Subcutaneous adipose tissue (tissue), 4 donors: ENCODE results near the gene VAT1. TPM values are rescaled to one million over a fixed set of nuclear protein-coding genes. Genes with fewer than 3 reads are reported as not detected.

Experiments
- total RNA-seq, 4 donors: library from RNA; depleted of rRNA; stranded (reverse); fragments of >200 nt; gene quantifications; one replicate each; pipeline ENCODE4 v1.1.0, GENCODE V29; 2016
- TF ChIP-seq, protein P1 (sequence below): fragments of 450-650 bp; IDR thresholded peaks from one replicate; pipeline ENCODE4 v1.5.1; 2016; ENCODE audit warnings: low read depth, mild to moderate bottlenecking, control low read depth, antibody characterized with exemption, moderate library complexity

VAT1 gene
- total RNA-seq, result 100 to 1,000 TPM; 134 to 420 (median 367) TPM

DNA sequence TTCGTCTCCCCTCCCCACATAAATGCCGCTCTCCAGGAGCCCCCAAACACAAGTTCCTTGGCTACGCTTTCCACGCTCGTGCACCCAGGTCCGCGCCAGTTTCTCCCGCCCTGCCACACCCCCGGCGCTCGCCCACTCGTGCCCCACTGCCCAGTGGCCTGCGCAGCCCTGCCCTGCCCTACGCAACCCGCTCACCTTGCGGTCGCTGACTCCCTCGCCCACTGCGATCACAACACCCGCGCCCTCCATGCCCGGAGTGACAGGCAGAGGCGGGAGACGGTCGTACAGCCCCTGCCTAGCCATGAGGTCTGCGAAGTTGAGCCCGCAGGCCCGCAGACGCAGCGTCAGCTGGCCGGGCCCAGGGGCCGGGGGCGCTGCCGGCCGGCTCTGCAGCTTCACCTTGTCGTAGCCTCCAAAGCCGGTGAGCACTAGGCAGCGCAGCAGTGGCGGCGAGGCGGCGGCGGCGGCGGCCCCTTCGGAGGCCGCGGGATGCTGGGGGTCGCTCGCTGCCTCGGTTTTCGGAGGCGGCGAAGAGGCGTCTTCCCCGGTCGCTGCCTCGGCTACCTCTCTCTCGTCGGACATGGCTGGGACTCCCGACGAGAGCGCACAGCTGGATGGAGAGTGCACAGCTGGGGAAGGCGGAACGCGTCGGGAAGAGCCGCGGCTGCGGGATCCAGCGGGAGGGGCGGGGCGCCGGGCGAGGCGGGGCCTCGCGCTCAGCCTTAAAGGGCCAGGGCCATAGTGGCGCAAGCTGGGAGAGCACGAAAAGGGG, at the start of gene VAT1:
Gene VAT1, minus strand, starts transcription at position 645 of the 772 bp plus-strand sequence. Its CDS starts 63 bp downstream, at position 582.
- TF ChIP-seq, protein P1, sequence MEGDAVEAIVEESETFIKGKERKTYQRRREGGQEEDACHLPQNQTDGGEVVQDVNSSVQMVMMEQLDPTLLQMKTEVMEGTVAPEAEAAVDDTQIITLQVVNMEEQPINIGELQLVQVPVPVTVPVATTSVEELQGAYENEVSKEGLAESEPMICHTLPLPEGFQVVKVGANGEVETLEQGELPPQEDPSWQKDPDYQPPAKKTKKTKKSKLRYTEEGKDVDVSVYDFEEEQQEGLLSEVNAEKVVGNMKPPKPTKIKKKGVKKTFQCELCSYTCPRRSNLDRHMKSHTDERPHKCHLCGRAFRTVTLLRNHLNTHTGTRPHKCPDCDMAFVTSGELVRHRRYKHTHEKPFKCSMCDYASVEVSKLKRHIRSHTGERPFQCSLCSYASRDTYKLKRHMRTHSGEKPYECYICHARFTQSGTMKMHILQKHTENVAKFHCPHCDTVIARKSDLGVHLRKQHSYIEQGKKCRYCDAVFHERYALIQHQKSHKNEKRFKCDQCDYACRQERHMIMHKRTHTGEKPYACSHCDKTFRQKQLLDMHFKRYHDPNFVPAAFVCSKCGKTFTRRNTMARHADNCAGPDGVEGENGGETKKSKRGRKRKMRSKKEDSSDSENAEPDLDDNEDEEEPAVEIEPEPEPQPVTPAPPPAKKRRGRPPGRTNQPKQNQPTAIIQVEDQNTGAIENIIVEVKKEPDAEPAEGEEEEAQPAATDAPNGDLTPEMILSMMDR, result no peak

DNA sequence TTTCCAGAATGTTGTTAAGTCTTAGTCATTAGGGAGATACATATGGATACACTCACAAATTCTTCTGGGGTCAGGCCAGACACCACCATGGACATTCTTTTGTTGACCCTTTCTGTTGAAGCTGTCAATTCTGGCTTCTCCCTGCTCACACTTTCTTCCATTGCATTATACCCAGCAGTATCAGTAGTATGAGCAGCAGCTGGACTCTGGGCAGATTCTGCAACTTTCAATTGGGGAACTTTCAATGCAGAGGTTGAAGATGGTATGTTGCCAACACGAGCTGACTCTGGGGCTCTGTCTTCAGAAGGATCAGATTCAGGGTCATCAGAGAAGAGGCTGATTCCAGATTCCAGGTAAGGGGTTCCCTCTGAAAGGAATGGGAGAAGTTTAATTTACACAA, 48.7 kb upstream of the VAT1 start:
- TF ChIP-seq, protein P1, result no peak

DNA sequence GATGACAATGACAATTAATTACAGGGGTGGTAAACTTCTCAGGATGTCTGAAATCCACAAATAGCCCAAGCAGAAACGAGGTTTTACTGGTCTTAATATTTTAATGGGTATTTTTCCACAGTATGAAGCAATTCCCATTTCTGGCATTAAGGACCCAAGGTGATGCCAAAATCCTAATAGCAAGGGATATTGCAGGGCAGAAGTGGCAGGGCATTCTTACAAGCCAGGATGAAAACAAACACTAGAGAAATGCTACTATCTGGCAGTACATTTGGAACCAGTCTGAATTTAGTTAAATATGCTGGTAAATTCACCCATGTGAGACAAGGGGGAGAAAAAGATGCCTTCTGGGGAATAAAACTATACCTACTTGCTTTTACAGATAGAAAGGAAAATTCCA, 48.1 kb upstream of the VAT1 start:
- TF ChIP-seq, protein P1, result no peak

DNA sequence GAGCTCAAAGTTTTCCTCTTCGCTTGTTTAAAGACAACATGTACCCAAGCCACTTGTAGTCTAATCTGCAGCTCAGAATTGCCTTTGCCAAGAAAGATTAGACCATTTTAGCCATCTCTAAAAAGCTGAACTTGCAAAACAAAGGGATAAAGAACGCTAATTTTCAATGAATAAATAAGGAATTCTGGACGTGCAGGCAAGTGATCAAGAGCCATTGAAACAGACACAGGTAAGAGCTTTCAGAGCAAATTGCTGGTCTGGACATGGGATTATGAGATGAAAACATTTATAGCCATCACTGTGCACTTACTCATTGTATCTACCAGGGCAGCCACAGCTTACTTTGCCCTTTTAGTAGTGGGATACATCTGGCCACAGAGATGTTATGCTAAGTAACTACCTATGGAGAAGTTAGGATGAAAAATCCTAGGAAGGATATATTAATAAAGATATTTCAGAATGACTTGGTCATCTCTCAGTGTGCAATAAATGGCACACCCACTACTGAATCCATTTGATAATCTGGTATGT, 47.2 kb upstream of the VAT1 start:
- TF ChIP-seq, protein P1, result no peak

DNA sequence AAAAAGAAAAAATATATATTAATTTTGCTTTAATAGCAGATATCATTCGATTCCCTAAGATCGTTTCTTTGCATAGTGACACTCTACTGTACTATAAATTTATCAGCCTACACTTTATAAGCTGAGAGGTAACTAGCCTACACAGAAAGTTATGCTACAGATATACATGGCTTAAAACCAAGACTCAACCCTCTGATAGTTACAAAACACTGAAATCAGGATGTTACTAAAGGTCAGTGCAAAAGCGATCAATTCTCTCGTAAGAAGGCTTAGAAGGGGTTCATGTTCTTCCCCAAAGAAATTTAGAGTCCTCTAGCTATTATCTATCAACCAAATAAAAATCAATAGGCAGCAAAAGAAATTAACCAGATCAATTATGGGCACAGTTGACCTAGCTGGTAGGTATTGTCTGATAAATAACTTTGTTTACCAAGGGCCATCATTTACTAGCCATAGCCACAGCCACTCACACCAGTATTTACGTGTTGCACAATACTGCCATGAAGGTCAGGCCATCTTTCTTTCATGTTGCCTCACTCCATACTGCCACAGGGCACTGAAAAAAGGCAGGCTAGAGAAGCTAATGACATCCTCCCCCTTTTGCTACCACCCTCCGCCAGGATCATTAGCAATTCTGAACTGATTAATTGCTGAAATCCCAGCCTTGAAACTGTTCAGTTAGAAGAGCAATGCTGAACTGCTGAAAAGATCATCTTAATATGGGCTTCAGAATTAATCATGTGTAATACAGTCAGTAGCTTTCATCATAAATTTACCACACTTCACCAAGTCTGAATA, 46.6 kb upstream of the VAT1 start:
- TF ChIP-seq, protein P1, result no peak

DNA sequence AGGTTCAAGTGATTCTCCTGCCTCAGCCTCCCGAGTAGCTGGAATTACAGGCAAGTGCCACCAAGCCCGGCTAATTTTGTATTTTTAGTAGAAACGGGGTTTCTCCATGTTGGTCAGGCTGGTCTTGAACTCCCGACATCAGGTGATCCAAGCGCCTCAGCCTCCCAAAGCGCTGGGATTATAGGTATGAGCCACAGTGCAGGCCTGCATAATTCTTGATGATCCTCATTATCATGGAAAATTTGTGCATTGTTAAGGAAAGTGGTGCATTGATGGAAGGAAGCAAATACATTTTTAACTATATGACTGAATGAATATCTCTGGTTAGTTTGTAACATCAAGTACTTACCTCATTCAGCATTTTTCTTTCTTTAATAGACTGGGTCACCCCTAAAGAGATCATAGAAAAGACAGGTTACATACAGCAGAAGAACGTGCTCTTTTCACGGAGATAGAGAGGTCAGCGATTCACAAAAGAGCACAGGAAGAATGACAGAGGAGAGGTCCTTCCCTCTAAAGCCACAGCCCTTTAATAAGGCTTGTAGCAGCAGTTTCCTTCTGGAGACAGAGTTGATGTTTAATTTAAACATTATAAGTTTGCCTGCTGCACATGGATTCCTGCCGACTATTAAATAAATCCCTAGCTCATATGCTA, 40.9 kb upstream of the VAT1 start:
- TF ChIP-seq, protein P1, result no peak
